Mammary epithelial cell (primary cell): ENCODE data around the gene ENDOD1.

ENCODE experiments used
- EZH2 ChIP-seq: IDR thresholded peaks from 2 replicates; pipeline ENCODE4 v1.6.1; 2012; ENCODE audit warnings: low read length, inconsistent platforms, borderline replicate concordance
- TF ChIP-seq, protein P1 (sequence below), 2 donors: IDR thresholded peaks in 1 of 2; conservative IDR thresholded peaks in 1 of 2; 2 replicates each; pipeline ENCODE4 v1.5.1; 2011 to 2012; ENCODE audit warnings: inconsistent platforms in 2 of 2, low read length in 2 of 2, mild to moderate bottlenecking in 2 of 2, control low read depth in 1 of 2, low read depth in 1 of 2; ENCODE audit not compliant: insufficient read depth in 1 of 2; ENCODE audit errors: extremely low read depth in 1 of 2

DNA sequence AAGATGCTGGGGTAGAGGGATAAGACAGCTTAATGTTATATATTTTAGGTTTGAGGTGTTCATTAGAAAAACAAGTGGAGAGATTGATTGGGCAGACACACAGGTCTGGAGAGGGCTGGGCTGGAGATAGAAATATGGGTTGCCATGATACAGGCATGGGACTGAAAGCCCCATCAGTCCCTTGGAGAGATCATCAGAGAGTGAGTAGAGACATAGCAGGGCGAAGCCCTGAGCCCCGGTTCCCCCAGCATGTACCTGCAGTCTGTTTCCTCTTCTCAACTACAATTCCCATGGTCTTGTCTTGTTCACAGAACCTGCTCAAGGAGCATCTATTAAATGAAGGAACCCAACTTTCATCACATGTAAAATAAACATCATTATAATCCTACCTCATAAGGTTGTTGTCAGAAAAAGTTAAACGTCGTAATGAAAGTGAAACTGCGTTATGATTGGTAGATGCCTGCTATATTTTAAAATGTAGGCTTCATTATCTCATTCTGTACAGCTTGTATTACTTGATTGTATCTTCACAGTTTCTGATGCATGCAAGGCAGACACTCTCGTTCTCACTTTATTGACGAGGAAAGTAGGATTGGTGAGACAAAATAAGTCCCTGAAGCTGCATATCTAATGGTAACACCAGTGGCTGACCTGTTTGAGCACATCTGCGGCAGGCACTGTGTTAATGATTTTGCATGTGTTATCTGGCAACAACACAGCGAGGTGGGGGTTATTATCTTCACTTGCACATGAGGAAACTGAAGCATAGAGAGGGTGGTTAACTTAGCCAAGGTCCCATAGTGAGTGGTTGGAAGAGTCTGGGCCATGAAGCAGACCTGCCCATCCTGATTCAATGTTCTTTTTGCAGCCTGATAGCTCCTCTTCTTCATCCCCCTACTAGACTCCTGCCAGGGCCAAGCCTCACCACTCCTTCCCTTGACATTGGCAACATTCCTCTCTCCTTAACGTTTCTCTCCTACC is 63.5 kb downstream of the ENDOD1 start:
- TF ChIP-seq, protein P1, sequence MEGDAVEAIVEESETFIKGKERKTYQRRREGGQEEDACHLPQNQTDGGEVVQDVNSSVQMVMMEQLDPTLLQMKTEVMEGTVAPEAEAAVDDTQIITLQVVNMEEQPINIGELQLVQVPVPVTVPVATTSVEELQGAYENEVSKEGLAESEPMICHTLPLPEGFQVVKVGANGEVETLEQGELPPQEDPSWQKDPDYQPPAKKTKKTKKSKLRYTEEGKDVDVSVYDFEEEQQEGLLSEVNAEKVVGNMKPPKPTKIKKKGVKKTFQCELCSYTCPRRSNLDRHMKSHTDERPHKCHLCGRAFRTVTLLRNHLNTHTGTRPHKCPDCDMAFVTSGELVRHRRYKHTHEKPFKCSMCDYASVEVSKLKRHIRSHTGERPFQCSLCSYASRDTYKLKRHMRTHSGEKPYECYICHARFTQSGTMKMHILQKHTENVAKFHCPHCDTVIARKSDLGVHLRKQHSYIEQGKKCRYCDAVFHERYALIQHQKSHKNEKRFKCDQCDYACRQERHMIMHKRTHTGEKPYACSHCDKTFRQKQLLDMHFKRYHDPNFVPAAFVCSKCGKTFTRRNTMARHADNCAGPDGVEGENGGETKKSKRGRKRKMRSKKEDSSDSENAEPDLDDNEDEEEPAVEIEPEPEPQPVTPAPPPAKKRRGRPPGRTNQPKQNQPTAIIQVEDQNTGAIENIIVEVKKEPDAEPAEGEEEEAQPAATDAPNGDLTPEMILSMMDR (conservative IDR thresholded peaks at IDR 0.05 in 1 of 2, IDR thresholded peaks at IDR 0.05 in 1 of 2; ENCODE audit: extremely low read depth in 1 of 2, insufficient read depth in 1 of 2, low read depth in 1 of 2, low read length in 2 of 2), result no peak
- no peak for TF ChIP-seq EZH2
